Measurements from ENCODE around the gene DAG1. TPM values are rescaled to one million over a fixed set of nuclear protein-coding genes. Genes with fewer than 3 reads are reported as not detected.

The DAG1 gene
- polyA plus RNA-seq, 2 of the 4 experiments (the other 2 are of a cell fraction) = 46.6 to 59.6 TPM

- no peak for TF ChIP-seq GATA3 (IDR thresholded peaks at IDR 0.05; ENCODE audit: borderline replicate concordance)
- TF ChIP-seq EHMT2 (IDR thresholded peaks at IDR 0.05; ENCODE audit: low read depth) = no peak
- no peak for TF ChIP-seq SREBF2 (IDR thresholded peaks at IDR 0.05)
- no peak for TF ChIP-seq CBX8 (IDR thresholded peaks at IDR 0.05)
- TF ChIP-seq FOSL2 (IDR thresholded peaks at IDR 0.05) = no peak
- no peak for TF ChIP-seq FOSL2 (CRISPR knock-in tag; IDR thresholded peaks at IDR 0.05)
- no peak for TF ChIP-seq FOSB (CRISPR knock-in tag; IDR thresholded peaks at IDR 0.05)
- Histone ChIP-seq H3K9me3 (no peaks in the 10 kb centered on the region), H3K4me3 (no peak overlapping the region), H3K27ac (peak overlapping the region; percentile 63 to 83; a peak in 5 of 6 replicates), H3K4me2 (no peak overlapping the region), H3K4me1 (peaks cover 41% of the 10 kb centered on the region)
- DNase-seq (ENCODE audit: low read depth in 1 of 2, low spot score in 1 of 2) (no peak), FAIRE-seq (no peak), ATAC-seq (peak in 1 of 2 experiments; percentile 30; a peak in 2 of 6 replicates)
- ChIA-PET POLR2A (interaction anchor here (3.4 kb wide), 1 partner anchor 10 kb away, joined by 11 read pairs; the partner anchor contains the start of gene DAG1), CTCF (interaction anchor here (1.0 to 5.0 kb wide), 2 partner anchors 9 to 10 kb away, joined by 5 to 26 read pairs; partner anchors contain the start of gene DAG1)
- WGBS (ENCODE audit: missing lambda C conversion rate) = 25% methylated on average over 1 of the region's 2 CpGs
These were observed 9.7 kb upstream of the DAG1 start for GRCh38 chr3:49460188-49460890.

GRCh38 chr3:49460956-49461355, 9.1 kb upstream of the DAG1 start:
- Histone ChIP-seq H3K27ac (peak overlapping the region; percentile 63 to 83), H3K4me3 (no peak overlapping the region), H3K4me2 (peak overlapping the region; percentile 60), H3K9me3 (no peaks in the 10 kb centered on the region), H3K4me1 (peaks cover 46% of the 10 kb centered on the region)
- ATAC-seq = no peak
- ChIA-PET POLR2A (interaction anchor here (0.6 kb wide), 1 partner anchor 1018 kb away, joined by 10 read pairs; no protein-coding TSS in a partner anchor), CTCF (interaction anchor here (5.0 kb wide), 1 partner anchor 11 kb away, joined by 26 read pairs; no protein-coding TSS in a partner anchor)
- no CpG with 5 or more reads among the region's 4 CpGs for WGBS (ENCODE audit: missing lambda C conversion rate)
- DNase-seq (ENCODE audit: low read depth in 1 of 2, low spot score in 1 of 2) = no peak
- no peak for FAIRE-seq
- no peak for TF ChIP-seq RCOR1 (IDR thresholded peaks at IDR 0.05; ENCODE audit: low read depth, low read length)
- TF ChIP-seq MYC (IDR thresholded peaks at IDR 0.05; ENCODE audit: borderline replicate concordance, low read length) = no peak

- peak; percentile 35 to 73 for ATAC-seq
- CTCF ChIA-PET = interaction anchor here (0.6 to 5.0 kb wide), 2 partner anchors 9 to 11 kb away, joined by 4 to 26 read pairs; no protein-coding TSS in a partner anchor
These were observed 8.5 kb upstream of the DAG1 start for GRCh38 chr3:49461443-49462171.

More at GRCh38 chr3:49461443-49462171, 8.5 kb upstream of the DAG1 start:
- FAIRE-seq = no peak
- no peak overlapping the region for H3K4me3 ChIP-seq
- WGBS (ENCODE audit: missing lambda C conversion rate) = 0% methylated on average over 1 of the region's 1 CpG
- peak in 1 of 2 experiments; percentile 37 for DNase-seq (ENCODE audit: low read depth in 1 of 2, low spot score in 1 of 2)
- peaks cover 42% of the 10 kb centered on the region for H3K4me1 ChIP-seq
- POLR2A ChIA-PET = interaction anchor here (0.6 kb wide), 2 partner anchors 39 to 1019 kb away, joined by 3 to 10 read pairs; no protein-coding TSS in a partner anchor
- peak overlapping the region; percentile 60 for H3K4me2 ChIP-seq
- H3K9me3 ChIP-seq = no peaks in the 10 kb centered on the region
- peak overlapping the region; percentile 63 to 83 for H3K27ac ChIP-seq
- no peak for TF ChIP-seq CBX8 (IDR thresholded peaks at IDR 0.05)
- TF ChIP-seq BCL3 (IDR thresholded peaks at IDR 0.05) = no peak
- TF ChIP-seq ZFP36 (IDR thresholded peaks at IDR 0.05; ENCODE audit: borderline replicate concordance, partially characterized antibody) = no peak
- TF ChIP-seq RARB (CRISPR knock-in tag; IDR thresholded peaks at IDR 0.05) = no peak
- no peak for TF ChIP-seq E2F6 (IDR thresholded peaks at IDR 0.05; ENCODE audit: borderline replicate concordance, low read depth)
- TF ChIP-seq HDAC2 (IDR thresholded peaks at IDR 0.05) = no peak
- TF ChIP-seq ESRRA (IDR thresholded peaks at IDR 0.05; ENCODE audit: borderline replicate concordance, low read length) = no peak
- no peak for TF ChIP-seq RCOR1 (IDR thresholded peaks at IDR 0.05; ENCODE audit: low read depth, low read length)
- no peak for TF ChIP-seq TP53 (CRISPR knock-in tag; IDR thresholded peaks at IDR 0.05)
- no peak for TF ChIP-seq BHLHE40 (IDR thresholded peaks at IDR 0.05; ENCODE audit: low read depth, low read length)
- no peak for TF ChIP-seq ELK1 (IDR thresholded peaks at IDR 0.05; ENCODE audit: low read depth, low read length)
- TF ChIP-seq KDM1A (IDR thresholded peaks at IDR 0.05; ENCODE audit: low read depth) = no peak
- no peak for TF ChIP-seq MAFK (IDR thresholded peaks at IDR 0.05; ENCODE audit: partially characterized antibody)
- no peak for TF ChIP-seq RNF2 (IDR thresholded peaks at IDR 0.05; ENCODE audit: borderline replicate concordance, low read depth)
- no peak for TF ChIP-seq GATA3 (IDR thresholded peaks at IDR 0.05; ENCODE audit: borderline replicate concordance)
- TF ChIP-seq FOSL2 (IDR thresholded peaks at IDR 0.05) = no peak
- TF ChIP-seq FOSL2 (CRISPR knock-in tag; IDR thresholded peaks at IDR 0.05) = no peak
- TF ChIP-seq REST (IDR thresholded peaks at IDR 0.05) = no peak
- TF ChIP-seq NFE2L2 (conservative IDR thresholded peaks at IDR 0.05; ENCODE audit: low read length) = no peak
- TF ChIP-seq ZNF302 (CRISPR knock-in tag; IDR thresholded peaks at IDR 0.05) = no peak
- TF ChIP-seq JUNB (IDR thresholded peaks at IDR 0.05) = no peak

Data from A549 (cell line).